ENCODE results near the gene FAM98C.

Gene FAM98C

GRCh38 chr19:38386971-38387549, 15.8 kb upstream of the FAM98C start:
- Histone ChIP-seq H3K9me3 (replicated peaks; ENCODE audit: insufficient read depth, low read length) (no peaks in the 10 kb centered on the region), H3K27ac (ENCODE audit: low read length) (no peak overlapping the region), H3K4me2 (ENCODE audit: low read depth, low read length) (peak overlapping the region; percentile 87), H3F3A (ENCODE audit: insufficient read depth, low read length) (no peaks in the 10 kb centered on the region; the same call in 1 of the 2 replicates), H3K79me2 (ENCODE audit: low read length) (no peaks in the 10 kb centered on the region), H3K4me1 (ENCODE audit: low read length) (0 out of 2 replicates have a peak, but pooled peaks cover 2% of the 10 kb centered on the region), H2AFZ (ENCODE audit: low read length) (0 out of 2 replicates have a peak overlapping the region, but pooled peaks have one; percentile 36), H3K9me2 (replicated peaks; ENCODE audit: insufficient read depth, low read length) (no peaks in the 10 kb centered on the region), H3K27me3 (replicated peaks; ENCODE audit: insufficient read depth, low read length) (peaks cover 34% of the 10 kb centered on the region), H3K9ac (ENCODE audit: low read length) (no peak overlapping the region; the same call in 1 of the 2 replicates), H3K36me3 (replicated peaks; ENCODE audit: insufficient read depth, low read length) (peaks cover under 1% of the 10 kb centered on the region; the same call in 1 of the 2 replicates), H4K20me1 (ENCODE audit: insufficient read depth, low read length) (no peaks in the 10 kb centered on the region), H3K4me3 (ENCODE audit: low read length) (peak overlapping the region; percentile 60)
- TF ChIP-seq EZH2phosphoT487 (IDR thresholded peaks at IDR 0.05; ENCODE audit: low read length) = no peak
- TF ChIP-seq CTCF (IDR thresholded peaks at IDR 0.05; ENCODE audit: low read length) = no peak
- TF ChIP-seq EZH2 (optimal IDR thresholded peaks at IDR 0.05; ENCODE audit: low read depth, low read length) = no peak
- no peak for DNase-seq

- Histone ChIP-seq H3K4me2 (ENCODE audit: low read depth, low read length) (peak within 1 kb of the TSS; percentile 87), H3K4me3 (ENCODE audit: low read length) (peak within 1 kb of the TSS; percentile 60), H2AFZ (ENCODE audit: low read length) (0 out of 2 replicates have a peak within 1 kb of the TSS, but pooled peaks have one; percentile 36), H3K4me1 (ENCODE audit: low read length) (0 out of 2 replicates have a peak, but pooled peaks cover 2% of the 10 kb centered on the region), H3F3A (ENCODE audit: insufficient read depth, low read length) (no peaks in the 10 kb centered on the region; the same call in 1 of the 2 replicates), H3K36me3 (replicated peaks; ENCODE audit: insufficient read depth, low read length) (no peaks in the 10 kb centered on the region), H3K9me2 (replicated peaks; ENCODE audit: insufficient read depth, low read length) (no peaks in the 10 kb centered on the region), H3K27me3 (replicated peaks; ENCODE audit: insufficient read depth, low read length) (peaks cover 39% of the 10 kb centered on the region), H3K9ac (ENCODE audit: low read length) (no peak within 1 kb of the TSS; the same call in 1 of the 2 replicates), H3K9me3 (replicated peaks; ENCODE audit: insufficient read depth, low read length) (no peaks in the 10 kb centered on the region), H4K20me1 (ENCODE audit: insufficient read depth, low read length) (no peaks in the 10 kb centered on the region), H3K79me2 (ENCODE audit: low read length) (no peaks in the 10 kb centered on the region), H3K27ac (ENCODE audit: low read length) (no peak within 1 kb of the TSS)
- peak; percentile 60 for DNase-seq
- no peak for TF ChIP-seq CTCF (IDR thresholded peaks at IDR 0.05; ENCODE audit: low read length)
- no peak for TF ChIP-seq EZH2 (optimal IDR thresholded peaks at IDR 0.05; ENCODE audit: low read depth, low read length)
- TF ChIP-seq EZH2phosphoT487 (IDR thresholded peaks at IDR 0.05; ENCODE audit: low read length) = no peak
Measured at GRCh38 chr19:38387550-38388348, 15.1 kb upstream of the FAM98C start, which contains the start of gene GGN. GGN (minus strand) TSS chr19:38388034; CDS start chr19:38387261, 773 bp downstream.

GRCh38 chr19:38388349-38389100, 14.4 kb upstream of the FAM98C start, which contains the start of gene SPRED3:
SPRED3 (plus strand) TSS chr19:38388697; CDS start chr19:38390303, 1,606 bp downstream.
- peaks cover 47% of the 10 kb centered on the region for H3K27me3 ChIP-seq (replicated peaks; ENCODE audit: insufficient read depth, low read length)

More at GRCh38 chr19:38388349-38389100, 14.4 kb upstream of the FAM98C start, which contains the start of gene SPRED3:
- H3K4me1 ChIP-seq (ENCODE audit: low read length) = 0 out of 2 replicates have a peak, but pooled peaks cover 2% of the 10 kb centered on the region
- no peak for TF ChIP-seq EZH2 (optimal IDR thresholded peaks at IDR 0.05; ENCODE audit: low read depth, low read length)
- TF ChIP-seq CTCF (IDR thresholded peaks at IDR 0.05; ENCODE audit: low read length) = no peak
- no peak for TF ChIP-seq EZH2phosphoT487 (IDR thresholded peaks at IDR 0.05; ENCODE audit: low read length)
- H3K36me3 ChIP-seq (replicated peaks; ENCODE audit: insufficient read depth, low read length) = no peaks in the 10 kb centered on the region
- no peak within 1 kb of the TSS for H3K27ac ChIP-seq (ENCODE audit: low read length)
- H2AFZ ChIP-seq (ENCODE audit: low read length) = 0 out of 2 replicates have a peak within 1 kb of the TSS, but pooled peaks have one; percentile 36
- no peaks in the 10 kb centered on the region for H3K9me2 ChIP-seq (replicated peaks; ENCODE audit: insufficient read depth, low read length)
- no peaks in the 10 kb centered on the region for H3K79me2 ChIP-seq (ENCODE audit: low read length)
- DNase-seq = no peak
- H3K9ac ChIP-seq (ENCODE audit: low read length) = no peak within 1 kb of the TSS; the same call in 1 of the 2 replicates
- peak within 1 kb of the TSS; percentile 60 for H3K4me3 ChIP-seq (ENCODE audit: low read length)
- no peaks in the 10 kb centered on the region for H3K9me3 ChIP-seq (replicated peaks; ENCODE audit: insufficient read depth, low read length)
- H3F3A ChIP-seq (ENCODE audit: insufficient read depth, low read length) = no peaks in the 10 kb centered on the region; the same call in 1 of the 2 replicates
- H4K20me1 ChIP-seq (ENCODE audit: insufficient read depth, low read length) = no peaks in the 10 kb centered on the region
- peak within 1 kb of the TSS; percentile 87 for H3K4me2 ChIP-seq (ENCODE audit: low read depth, low read length)

All from MM.1S (cell line).